Common myeloid progenitor, CD34-positive (primary cell): ENCODE results near the gene TMEM43. TPM values are rescaled to one million over a fixed set of nuclear protein-coding genes. Genes with fewer than 3 reads are reported as not detected.
"Not testable (repeated sequence)": the region's sequence is repeated elsewhere in the genome, so short reads cannot be mapped to it uniquely, and the experiment has no call there.

Source experiments
- CTCF ChIA-PET: fragments of 350-600 bp; sonication (Branson Sonifier 250); formaldehyde crosslinking; loops from one replicate; lab custom pipeline; 2021; ENCODE audit warnings: antibody characterized with exemption; lab: Charles Lee
- POLR2A ChIA-PET: fragments of 350-600 bp; sonication (Branson Sonifier 250); formaldehyde crosslinking; loops from one replicate; lab custom pipeline; 2021; ENCODE audit warnings: antibody characterized with exemption; lab: Charles Lee
- DNase-seq, 3 donors: peaks; one replicate each; pipeline versions ENCODE4 v3.0.0 to v3.0.0-alpha.2; 2013
- H3K27ac ChIP-seq, 2 experiments: 1 replicate in 1 of 2; 2 replicates in 1 of 2; pipeline ENCODE4 v1.7.0; 2013; ENCODE audit warnings: inconsistent platforms in 2 of 2, low read length in 2 of 2, mild to moderate bottlenecking in 2 of 2, low read depth in 1 of 2, moderate library complexity in 1 of 2; ENCODE audit not compliant: severe bottlenecking in 2 of 2, insufficient read depth in 1 of 2, poor library complexity in 1 of 2
- H3K27me3 ChIP-seq, 5 experiments: replicated peaks in 2 of 5; 1 replicate in 3 of 5; 2 replicates in 2 of 5; pipeline versions ENCODE4 v1.6.1 to v1.7.0; 2013; ENCODE audit warnings: low read length in 4 of 5, mild to moderate bottlenecking in 2 of 5, moderate library complexity in 2 of 5, inconsistent platforms in 1 of 5; ENCODE audit not compliant: insufficient read depth in 5 of 5, control insufficient read depth in 4 of 5
- H3K36me3 ChIP-seq, 4 experiments: 1 replicate in 2 of 4; 2 replicates in 2 of 4; pipeline versions ENCODE4 v1.6.1 to v1.7.0; 2013; ENCODE audit warnings: low read length in 3 of 4, control low read depth in 1 of 4, mild to moderate bottlenecking in 1 of 4; ENCODE audit not compliant: control insufficient read depth in 4 of 4, insufficient read depth in 4 of 4
- H3K4me1 ChIP-seq, 4 experiments: 1 replicate in 3 of 4; 2 replicates in 1 of 4; pipeline versions ENCODE4 v1.6.1 to v1.7.1; 2013; ENCODE audit warnings: low read length in 3 of 4, mild to moderate bottlenecking in 3 of 4, control low read depth in 1 of 4, inconsistent platforms in 1 of 4, moderate library complexity in 1 of 4; ENCODE audit not compliant: control insufficient read depth in 4 of 4, insufficient read depth in 4 of 4; ENCODE audit errors: control extremely low read depth in 1 of 4
- H3K4me3 ChIP-seq, 7 experiments: 1 replicate in 4 of 7; 2 replicates in 3 of 7; pipeline versions ENCODE4 v1.5.1 to v1.7.0; 2013; ENCODE audit warnings: mild to moderate bottlenecking in 7 of 7, low read length in 6 of 7, moderate library complexity in 6 of 7, inconsistent platforms in 2 of 7, low read depth in 2 of 7, control low read depth in 1 of 7; ENCODE audit not compliant: insufficient read depth in 4 of 7, control insufficient read depth in 1 of 7; ENCODE audit errors: extremely low read depth in 1 of 7
- H3K9me3 ChIP-seq, 5 experiments: 1 replicate in 4 of 5; 2 replicates in 1 of 5; pipeline versions ENCODE4 v1.6.1 to v1.7.1; 2013; ENCODE audit warnings: low read length in 4 of 5, mild to moderate bottlenecking in 2 of 5, inconsistent platforms in 1 of 5, low read depth in 1 of 5, moderate library complexity in 1 of 5; ENCODE audit not compliant: control insufficient read depth in 4 of 5, insufficient read depth in 2 of 5; ENCODE audit errors: control extremely low read depth in 1 of 5
- WGBS: methylation state at CpG from one replicate; pipeline ENCODE4 v1.1.5; 2013; ENCODE audit not compliant: insufficient coverage; 5-methylcytosine and 5-hydroxymethylcytosine counted together
- polyA plus RNA-seq: library from polyadenylated mRNA; unstranded; fragments of 120-200 nt; gene quantifications from one replicate; pipeline ENCODE4 v1.2.1, GENCODE V29; 2013

TMEM43 gene, protein sequence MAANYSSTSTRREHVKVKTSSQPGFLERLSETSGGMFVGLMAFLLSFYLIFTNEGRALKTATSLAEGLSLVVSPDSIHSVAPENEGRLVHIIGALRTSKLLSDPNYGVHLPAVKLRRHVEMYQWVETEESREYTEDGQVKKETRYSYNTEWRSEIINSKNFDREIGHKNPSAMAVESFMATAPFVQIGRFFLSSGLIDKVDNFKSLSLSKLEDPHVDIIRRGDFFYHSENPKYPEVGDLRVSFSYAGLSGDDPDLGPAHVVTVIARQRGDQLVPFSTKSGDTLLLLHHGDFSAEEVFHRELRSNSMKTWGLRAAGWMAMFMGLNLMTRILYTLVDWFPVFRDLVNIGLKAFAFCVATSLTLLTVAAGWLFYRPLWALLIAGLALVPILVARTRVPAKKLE
- polyA plus RNA-seq, result 95.3 TPM

DNA sequence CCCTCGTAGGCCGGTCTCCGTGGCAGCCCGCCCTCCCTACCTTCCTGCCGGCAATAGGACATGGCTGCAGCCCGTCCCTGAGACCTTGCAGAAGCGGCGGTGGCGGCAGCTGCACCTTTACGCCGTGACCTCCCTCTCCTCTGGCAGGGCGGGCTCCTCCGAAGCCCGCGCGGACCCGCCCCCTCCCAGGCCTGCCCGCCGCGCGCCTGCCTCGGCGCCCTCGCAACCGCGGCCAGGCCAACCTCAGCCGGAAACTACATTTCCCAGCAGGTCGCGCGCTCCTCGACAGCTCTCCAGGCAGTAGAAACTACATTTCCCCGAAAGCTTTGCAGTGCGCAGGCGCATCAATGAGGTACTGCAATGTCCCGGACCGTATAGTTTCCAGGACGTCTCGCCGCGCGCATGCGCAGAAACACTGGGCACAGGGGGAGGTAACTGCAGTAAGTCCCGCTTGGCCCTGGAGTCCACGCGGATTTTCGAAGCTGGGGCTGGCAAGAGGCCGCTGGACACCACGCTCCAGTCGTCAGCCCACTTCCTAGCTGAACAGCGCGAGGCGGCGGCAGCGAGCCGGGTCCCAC lies at the start of gene TMEM43, which contains the start of gene CHCHD4:
Gene TMEM43, plus strand, starts transcription at position 438 of the 578 bp plus-strand sequence. CDS start 142 bp downstream, outside the sequence.
Gene CHCHD4, minus strand, starts transcription at position 256 of the 578 bp plus-strand sequence. Its CDS starts 194 bp downstream, at position 62.
- H3K27ac ChIP-seq, result peak within 1 kb of the TSS; percentile 76 to 91
- peaks cover 2 to 49% (median 35%) of the 10 kb centered on the region in 4 experiments for H3K4me1 ChIP-seq
- WGBS, result 0% methylated on average over 37 of the region's 55 CpGs
- peak; percentile 98 to 99 (median 99) for DNase-seq
- POLR2A ChIA-PET, result interaction anchor here (1.1 to 2.1 kb wide), 3 partner anchors 10 to 21 kb away, joined by 4 to 28 read pairs (median 5); no protein-coding TSS in a partner anchor
- CTCF ChIA-PET, result interaction anchor here (1.0 to 4.2 kb wide), 6 partner anchors 9 to 228 kb away, joined by 3 to 30 read pairs (median 8); partner anchors contain the start of genes LSM3 and XPC
- H3K27me3 ChIP-seq, result no peaks in the 10 kb centered on the region
- peaks cover 4 to 47% (median 20%) of the 10 kb centered on the region in 4 experiments for H3K36me3 ChIP-seq
- no peaks in the 10 kb centered on the region for H3K9me3 ChIP-seq
- peak within 1 kb of the TSS; percentile 80 to 99 (median 92) for H3K4me3 ChIP-seq

DNA sequence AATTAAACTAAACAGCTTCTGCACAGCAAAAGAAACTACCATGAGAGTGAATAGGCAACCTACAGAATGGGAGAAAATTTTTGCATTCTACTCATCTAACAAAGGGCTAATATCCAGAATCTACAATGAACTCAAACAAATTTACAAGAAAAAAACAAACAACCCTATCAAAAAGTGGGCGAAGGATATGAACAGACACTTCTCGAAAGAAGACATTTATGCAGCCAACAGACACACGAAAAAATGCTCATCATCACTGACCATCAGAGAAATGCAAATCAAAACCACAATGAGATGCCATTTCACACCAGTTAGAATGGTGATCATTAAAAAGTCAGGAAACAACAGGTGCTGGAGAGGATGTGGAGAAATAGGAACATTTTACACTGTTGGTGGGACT lies 49.6 kb upstream of the TMEM43 start:
- H3K4me1 ChIP-seq, H3K36me3 ChIP-seq, DNase-seq, POLR2A ChIA-PET, H3K27ac ChIP-seq, H3K27me3 ChIP-seq, H3K4me3 ChIP-seq, H3K9me3 ChIP-seq, CTCF ChIA-PET: not testable (repeated sequence)
- WGBS, result no CpG with 5 or more reads among the region's 3 CpGs

DNA sequence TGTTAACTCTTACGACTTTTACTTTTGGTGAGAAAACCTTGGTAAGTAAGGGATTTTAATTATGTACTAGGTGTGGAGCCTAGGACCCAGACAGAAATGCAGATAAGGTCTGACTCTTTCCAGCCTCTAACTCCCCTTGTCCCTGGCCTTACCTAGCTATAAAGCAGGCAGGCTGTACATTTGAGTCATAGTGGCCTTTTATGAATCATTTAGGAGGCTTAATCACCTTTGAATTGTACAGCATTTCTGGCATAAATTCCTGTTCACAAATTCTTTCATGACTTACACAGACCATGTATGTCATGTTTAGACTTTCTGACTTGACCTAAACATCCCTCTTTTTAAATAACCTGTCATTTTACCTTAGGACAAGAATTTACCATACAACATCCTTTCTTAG lies 47.5 kb upstream of the TMEM43 start:
- no peak overlapping the region for H3K27ac ChIP-seq
- no peak overlapping the region for H3K4me3 ChIP-seq
- DNase-seq, result no peak
- H3K9me3 ChIP-seq, result peaks cover 0 to 6% (median 0%) of the 10 kb centered on the region in 5 experiments
- H3K4me1 ChIP-seq, result no peaks in the 10 kb centered on the region
- WGBS, result no CpG with 5 or more reads among the region's 1 CpG
- no peaks in the 10 kb centered on the region for H3K27me3 ChIP-seq
- ChIA-PET POLR2A (interaction anchor here (0.8 kb wide), 1 partner anchor 193 kb away, joined by 3 read pairs; no protein-coding TSS in a partner anchor), CTCF (no interaction called here)
- no peaks in the 10 kb centered on the region for H3K36me3 ChIP-seq

DNA sequence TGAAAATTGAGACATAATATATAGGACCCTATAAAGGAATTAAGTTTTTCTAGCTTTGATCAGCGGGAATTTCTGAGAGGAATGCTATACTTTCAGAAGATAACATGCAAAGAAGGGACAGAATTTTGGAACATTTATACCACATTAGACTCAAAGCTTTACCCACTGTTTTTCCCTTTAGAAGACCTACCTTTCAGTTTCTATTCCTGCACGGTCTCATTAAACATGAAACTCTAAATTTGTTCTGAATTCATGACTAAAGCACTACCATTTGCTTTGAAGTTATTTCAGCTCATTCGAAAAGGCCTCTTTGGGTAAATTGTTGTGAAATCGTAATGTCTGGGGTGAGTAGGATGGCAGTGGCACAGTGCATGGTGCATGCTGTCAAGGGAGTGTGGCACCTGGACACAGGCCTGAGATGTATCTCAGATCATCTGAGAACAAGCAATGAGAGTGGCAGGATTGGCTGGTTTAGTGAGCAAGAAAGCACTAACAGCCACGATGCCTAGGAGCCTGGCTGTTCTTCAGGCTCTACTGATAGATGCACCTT lies 42.7 kb upstream of the TMEM43 start:
- 100% methylated on average over 4 of the region's 5 CpGs for WGBS
- Histone ChIP-seq H3K4me3 (no peak overlapping the region), H3K27me3 (no peaks in the 10 kb centered on the region), H3K27ac (no peak overlapping the region), H3K9me3 (peaks cover 0 to 12% (median 0%) of the 10 kb centered on the region in 5 experiments), H3K36me3 (no peaks in the 10 kb centered on the region), H3K4me1 (no peaks in the 10 kb centered on the region)
- DNase-seq, result no peak
- ChIA-PET CTCF (no interaction called here), POLR2A (no interaction called here)

DNA sequence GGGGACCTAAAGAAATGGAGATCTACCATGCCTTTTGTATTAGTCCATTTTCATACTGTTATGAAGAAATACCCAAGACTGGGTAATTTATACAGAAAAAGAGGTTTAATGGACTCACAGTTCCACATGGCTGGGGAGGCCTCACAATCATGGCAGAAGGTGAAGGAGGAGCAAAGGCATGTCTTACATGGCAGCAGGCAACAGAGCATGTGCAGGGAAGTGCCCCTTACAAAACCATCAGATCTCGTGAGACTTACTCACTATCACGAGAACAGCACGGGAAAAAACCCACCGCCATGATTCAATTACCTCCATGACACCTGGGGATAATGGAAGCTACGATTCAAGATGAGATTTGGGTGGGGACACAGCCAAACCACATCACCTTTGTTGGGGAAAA lies 37.4 kb upstream of the TMEM43 start:
- H3K27me3 ChIP-seq, H3K27ac ChIP-seq, H3K4me3 ChIP-seq, CTCF ChIA-PET, DNase-seq, POLR2A ChIA-PET, H3K36me3 ChIP-seq, H3K4me1 ChIP-seq: not testable (repeated sequence)
- WGBS, result no CpG with 5 or more reads among the region's 5 CpGs
- peaks cover 0 to 15% (median 5%) of the 10 kb centered on the region in 5 experiments for H3K9me3 ChIP-seq

DNA sequence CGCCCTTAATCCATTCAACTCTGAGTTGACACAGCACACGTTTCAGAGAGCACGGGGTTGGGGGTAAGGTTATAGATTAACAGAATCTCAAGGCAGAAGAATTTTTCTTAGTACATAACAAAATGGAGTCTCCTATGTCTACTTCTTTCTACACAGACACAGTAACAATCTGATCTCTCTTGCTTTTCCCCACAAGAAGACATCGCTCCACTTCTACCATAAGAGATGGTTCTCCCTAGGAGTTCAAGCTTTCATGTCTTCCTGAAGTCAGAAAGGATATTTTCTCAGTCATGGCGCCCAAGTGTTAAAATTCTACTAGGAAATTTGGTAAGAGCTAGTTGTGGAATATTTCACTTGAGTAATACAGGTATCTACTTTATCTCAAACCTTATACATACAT lies 32.9 kb upstream of the TMEM43 start:
- CTCF ChIA-PET, H3K4me3 ChIP-seq, POLR2A ChIA-PET, DNase-seq, H3K36me3 ChIP-seq, H3K27ac ChIP-seq, H3K4me1 ChIP-seq, H3K27me3 ChIP-seq: not testable (repeated sequence)
- WGBS, result no CpG with 5 or more reads among the region's 5 CpGs
- peaks cover 0 to 15% (median 5%) of the 10 kb centered on the region in 5 experiments for H3K9me3 ChIP-seq
